HG03558 (cell line): Measurements from ENCODE around the gene SEC23A.
"Not testable (repeated sequence)": the region's sequence is repeated elsewhere in the genome, so short reads cannot be mapped to it uniquely, and the experiment has no call there.

Experiments used
- ATAC-seq: cut with Tn5 transposase; IDR thresholded peaks from one replicate; pipeline ENCODE4 v1.9.1; 2021; ENCODE audit warnings: moderate number of reproducible peaks; ENCODE audit not compliant: unreplicated experiment; ENCODE audit errors: extremely low read depth

The SEC23A gene

GRCh38 chr14:39102969-39103957 is at the start of gene SEC23A:
SEC23A (minus strand) TSS chr14:39103235; CDS start chr14:39096118, 7,117 bp downstream.
- peak; percentile 79 for ATAC-seq

DNA sequence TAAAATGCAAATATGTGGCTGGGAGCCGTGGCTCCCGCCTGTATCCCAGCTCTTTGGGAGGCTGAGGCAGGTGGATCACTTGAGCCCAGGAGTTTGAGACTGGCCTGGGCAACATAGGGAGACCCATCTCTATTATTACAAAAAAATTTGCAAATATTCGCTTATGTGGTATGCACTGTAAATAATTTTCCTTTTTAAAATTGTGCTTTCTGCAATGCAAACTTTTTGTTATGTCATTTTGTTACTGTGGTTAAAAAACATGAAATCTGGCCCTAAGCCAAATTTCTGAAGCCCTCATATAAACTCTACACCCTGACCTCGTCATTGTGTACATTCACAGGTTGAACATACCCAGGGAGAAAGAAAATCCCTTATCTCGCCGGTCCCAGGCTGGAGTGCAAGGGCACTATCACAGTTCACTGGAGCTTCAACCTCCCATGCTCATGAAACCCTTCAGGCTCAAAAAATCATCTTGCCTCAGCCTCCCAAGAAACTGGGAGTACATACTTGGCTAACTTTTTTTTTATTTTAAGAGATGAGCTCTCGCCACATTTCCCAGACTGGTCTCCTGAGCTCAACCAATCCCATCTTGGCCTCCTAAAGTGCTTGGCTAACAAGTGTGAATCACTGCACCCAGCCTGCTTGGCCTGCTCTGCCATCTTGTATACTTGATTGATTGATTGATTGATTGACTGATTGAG is 42.4 kb upstream of the SEC23A start:
- ATAC-seq: no peak

DNA sequence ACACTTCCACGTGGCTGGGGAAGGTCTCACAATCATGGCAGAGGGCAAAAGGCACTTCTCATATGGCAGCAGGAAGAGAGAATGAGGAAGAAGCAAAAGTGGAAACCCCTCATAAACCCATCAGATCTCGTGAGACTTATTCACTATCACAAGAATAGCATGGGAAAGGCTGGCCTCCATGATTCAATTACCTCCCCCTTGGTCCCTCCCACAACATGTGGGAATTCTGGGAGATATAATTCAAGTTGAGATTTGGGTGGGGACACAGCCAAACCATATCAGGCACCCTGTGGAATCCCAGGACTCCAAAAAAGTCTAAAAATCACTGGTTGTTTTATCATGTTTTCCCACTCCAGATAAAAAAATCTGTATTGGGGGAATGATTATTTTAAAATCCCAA is 40.2 kb upstream of the SEC23A start:
- ATAC-seq: not testable (repeated sequence)

DNA sequence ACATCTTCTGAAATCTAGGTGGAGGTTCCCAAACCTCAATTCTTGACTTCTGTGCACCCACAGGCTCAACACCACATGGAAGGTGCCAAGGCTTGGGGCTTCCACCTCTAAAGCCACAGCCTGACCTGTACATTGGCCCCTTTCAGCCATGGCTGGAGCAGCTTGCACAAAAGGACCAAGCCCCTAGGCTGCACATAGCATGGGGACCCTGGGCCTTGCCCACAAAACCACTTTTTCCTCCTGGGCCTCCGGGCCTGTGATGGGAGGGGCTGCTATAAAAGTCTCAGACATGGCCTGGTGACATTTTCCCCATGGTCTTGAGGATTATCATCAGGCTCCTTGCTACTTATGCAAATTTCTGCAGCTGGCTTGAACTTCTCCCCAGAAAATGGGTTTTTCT is 38.6 kb upstream of the SEC23A start:
- ATAC-seq: not testable (repeated sequence)

- no peak for ATAC-seq
Measured at GRCh38 chr14:39140170-39140569, 37.1 kb upstream of the SEC23A start.

- ATAC-seq: no peak
Measured at GRCh38 chr14:39138440-39138839, 35.4 kb upstream of the SEC23A start.

DNA sequence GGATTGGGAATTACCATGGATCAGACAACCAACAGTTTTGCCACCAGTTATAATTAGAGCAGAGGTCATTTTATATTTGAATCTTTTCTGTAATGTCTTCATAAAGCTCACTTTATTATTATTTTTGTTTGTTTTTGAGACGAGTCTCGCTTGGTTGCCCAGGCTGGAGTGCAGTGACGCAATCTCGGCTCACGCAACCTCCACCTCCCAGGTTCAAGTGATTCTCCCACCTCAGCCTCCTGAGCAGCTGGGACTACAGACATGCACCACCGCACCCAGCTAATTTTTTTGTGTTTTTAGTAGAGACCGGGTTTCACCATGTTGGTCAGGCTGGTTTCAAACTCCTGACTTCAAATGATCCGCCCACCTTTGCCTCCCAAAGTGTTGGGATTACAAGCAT is 34.8 kb upstream of the SEC23A start:
- not testable (repeated sequence) for ATAC-seq

- ATAC-seq: no peak
Measured at GRCh38 chr14:39122330-39123138, 19.5 kb upstream of the SEC23A start.

- ATAC-seq: peak; percentile 92
Measured at GRCh38 chr14:39114073-39114838, 11.2 kb upstream of the SEC23A start, which contains the start of gene GEMIN2. GEMIN2 (plus strand) TSS chr14:39114323; CDS start chr14:39114339, 16 bp downstream.

DNA sequence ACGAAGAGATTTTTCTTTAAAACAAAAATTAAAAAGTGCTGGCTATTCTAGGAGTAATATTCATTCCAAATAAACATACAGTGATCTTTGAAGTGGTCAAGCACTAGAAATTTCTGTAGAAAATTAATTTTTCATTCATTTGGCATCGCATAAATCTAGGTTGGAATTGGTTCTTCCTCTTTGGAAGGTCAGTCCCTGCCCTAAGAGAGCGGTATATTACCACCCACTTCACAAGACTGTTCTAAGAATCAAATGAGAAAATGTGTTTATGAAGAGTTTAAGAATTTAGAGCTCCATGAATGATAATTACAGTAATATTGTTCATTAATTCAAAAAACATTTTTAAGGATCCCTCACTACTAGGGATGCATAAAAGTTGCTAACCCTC is 10.6 kb upstream of the SEC23A start:
- no peak for ATAC-seq

DNA sequence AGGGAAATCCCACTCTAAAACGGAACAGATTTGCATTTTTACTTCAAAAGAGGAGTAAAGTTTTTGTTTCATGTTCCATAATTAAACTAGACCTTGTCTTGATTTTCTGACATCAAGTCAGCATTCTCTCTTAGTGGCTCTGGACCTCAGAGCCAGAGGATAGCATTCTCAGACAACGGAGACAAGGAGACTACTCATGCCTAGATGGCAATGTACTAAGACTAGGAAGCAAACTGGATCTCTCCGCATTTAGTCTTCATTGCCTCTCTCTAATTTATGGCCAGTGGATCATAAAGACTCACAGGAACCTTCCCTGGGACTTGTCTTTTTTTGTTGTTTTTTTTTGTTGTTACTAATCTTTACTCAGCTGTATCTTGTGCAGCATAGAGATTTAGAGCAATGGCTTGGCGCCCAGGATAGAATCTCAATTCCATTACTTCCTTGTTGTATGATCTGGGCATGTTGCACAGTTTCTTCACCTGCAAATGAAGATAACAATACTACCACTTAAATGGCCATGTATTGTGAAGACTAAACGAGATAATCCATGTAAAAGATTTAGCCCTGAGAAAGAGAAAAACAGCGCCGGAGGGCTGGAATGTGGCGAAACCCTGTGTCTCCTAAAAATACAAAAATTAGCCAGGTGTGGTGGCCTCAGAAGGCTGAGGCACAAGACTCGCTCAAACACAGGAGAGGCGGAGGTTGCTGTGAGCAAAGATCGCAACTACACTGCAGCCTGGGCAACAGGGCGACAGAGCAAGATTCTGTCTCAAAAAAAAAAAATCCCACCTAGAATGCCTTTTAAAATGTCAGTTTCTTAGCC is 7.1 kb upstream of the SEC23A start:
- ATAC-seq: no peak

GRCh38 chr14:39108791-39109190 is 5.8 kb upstream of the SEC23A start:
- no peak for ATAC-seq

- no peak for ATAC-seq
Measured at GRCh38 chr14:39107591-39107996, 4.6 kb upstream of the SEC23A start.

DNA sequence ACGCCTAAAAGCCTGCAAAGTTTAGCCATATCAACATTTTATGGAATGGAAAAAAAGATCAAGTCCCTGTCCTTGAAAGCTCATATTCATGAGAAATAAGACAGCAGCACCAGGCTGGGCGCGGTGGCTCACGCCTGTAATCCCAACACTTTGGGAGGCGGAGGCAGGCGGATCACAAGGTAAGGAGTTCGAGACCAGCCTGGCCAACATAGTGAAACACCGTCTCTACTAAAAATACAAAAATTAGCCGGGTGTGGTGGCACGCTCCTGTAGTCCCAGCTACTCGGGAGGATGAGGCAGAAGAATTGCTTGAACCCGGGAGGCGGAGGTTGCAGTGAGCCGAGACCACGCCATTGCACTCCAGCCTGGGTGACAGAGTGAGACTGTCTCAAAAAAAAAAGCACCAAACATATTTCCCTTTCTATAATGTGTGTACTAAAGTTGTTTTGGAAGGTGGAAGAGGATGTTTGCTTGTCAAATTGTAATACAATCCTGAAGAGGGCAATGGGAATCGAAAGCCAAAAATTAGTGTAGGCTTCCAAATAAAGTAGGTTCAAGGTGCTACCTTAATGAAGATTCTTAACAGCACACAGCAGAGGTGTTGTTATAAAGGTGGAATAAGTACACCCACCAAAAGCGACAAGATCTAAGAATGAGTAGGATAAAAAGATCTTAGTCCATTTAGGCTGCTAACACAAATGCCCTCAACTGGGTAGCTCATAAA is 1.2 kb upstream of the SEC23A start:
- ATAC-seq: not testable (repeated sequence)

DNA sequence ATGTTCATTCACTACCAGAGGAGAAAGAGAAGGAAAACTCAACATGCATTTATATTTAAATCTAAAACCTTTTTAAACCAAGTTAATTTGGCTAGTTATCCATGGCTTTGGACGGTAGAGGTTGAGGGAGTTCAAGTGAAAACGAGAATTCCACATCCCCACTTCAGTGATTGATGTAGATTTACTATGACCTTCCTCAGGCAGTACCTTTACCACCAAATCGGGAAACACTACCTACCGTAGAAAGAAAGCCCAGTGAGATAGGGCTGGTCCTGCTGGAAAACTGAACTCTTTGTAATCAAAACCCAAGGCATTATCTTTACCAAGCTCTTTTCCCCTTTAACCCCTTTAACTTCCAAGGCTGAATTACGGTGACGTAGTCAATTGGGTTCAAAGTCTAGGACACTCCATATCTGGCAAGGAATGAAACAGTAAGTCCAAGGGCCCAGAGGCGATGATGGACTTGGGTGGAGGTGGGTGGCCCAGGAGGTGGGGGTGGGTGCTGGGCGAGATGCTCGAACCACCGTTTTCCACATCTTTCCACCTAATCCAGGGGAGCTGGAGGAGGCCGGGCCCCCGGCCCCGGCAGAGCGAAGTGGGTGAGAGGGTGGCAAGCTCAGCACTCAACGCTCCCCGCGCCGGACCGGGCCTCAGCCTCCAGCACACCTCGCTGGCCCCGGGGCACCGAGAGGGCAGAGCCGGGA is 618 bp downstream of the SEC23A start:
- peak; percentile 4 for ATAC-seq

DNA sequence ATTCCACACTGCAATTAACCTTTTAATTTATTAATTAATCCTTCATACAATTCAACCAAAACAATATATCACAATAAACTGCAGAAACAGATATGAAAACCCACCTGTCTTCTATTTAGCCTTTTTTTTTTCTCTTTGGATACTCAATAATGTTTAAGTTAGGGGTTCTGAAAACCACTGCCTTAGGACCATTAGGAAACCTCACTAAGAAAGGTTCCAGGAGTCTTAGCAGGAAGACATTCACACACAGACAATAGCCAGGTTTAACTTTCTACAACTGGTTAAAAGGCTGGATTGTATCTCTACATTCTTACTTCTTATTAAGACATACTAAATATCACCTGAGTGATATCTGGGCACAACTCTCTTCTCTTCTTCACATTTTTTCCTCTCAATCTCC is 3.3 kb downstream of the SEC23A start:
- no peak for ATAC-seq

GRCh38 chr14:39099215-39099614 is 3.8 kb downstream of the SEC23A start:
- not testable (repeated sequence) for ATAC-seq

DNA sequence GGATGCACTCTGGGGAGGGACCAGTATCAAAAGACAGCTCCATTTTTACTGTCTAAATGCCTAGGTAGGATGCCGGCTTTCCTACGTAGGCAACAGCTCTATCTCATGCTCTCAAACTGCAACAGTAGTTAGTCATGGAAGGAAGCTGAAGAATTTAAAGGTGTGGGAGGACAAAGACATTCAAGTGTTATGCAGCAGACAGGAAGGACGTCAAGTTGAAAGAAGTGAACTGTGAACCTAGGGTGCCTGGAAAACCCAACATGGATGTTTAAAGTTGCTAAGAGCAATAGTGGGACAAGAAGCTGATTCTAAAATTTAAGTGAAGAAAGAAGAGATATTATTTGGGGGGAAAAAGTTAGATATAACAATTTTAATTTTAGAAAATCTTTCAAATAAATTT is 5.9 kb downstream of the SEC23A start:
- no peak for ATAC-seq
